Neutrophil (primary cell): Measurements from ENCODE around the gene SLC22A4.

Experiments used
- H3K27ac ChIP-seq: fragments of 200-600 bp; sonication (generic); 2 replicates; pipeline ENCODE4 v1.5.1; 2016; ENCODE audit warnings: mild to moderate bottlenecking, moderate library complexity
- H3K27me3 ChIP-seq: fragments of 200-600 bp; sonication (generic); 2 replicates; pipeline ENCODE4 v1.6.0; 2016; ENCODE audit warnings: mild to moderate bottlenecking
- H3K36me3 ChIP-seq: fragments of 200-600 bp; sonication (generic); 2 replicates; pipeline ENCODE4 v1.5.1; 2017
- H3K4me1 ChIP-seq, 2 experiments: fragments of 200-600 bp in 1 of 2; sonication (generic) in 1 of 2; 1 replicate in 1 of 2; 2 replicates in 1 of 2; pipeline versions ENCODE4 v1.5.1 to v1.6.1; 2013 to 2016; ENCODE audit warnings: low read depth in 1 of 2, low read length in 1 of 2, mild to moderate bottlenecking in 1 of 2, moderate library complexity in 1 of 2; ENCODE audit not compliant: control insufficient read depth in 1 of 2, insufficient read depth in 1 of 2
- H3K4me3 ChIP-seq, 2 experiments: fragments of 200-600 bp in 1 of 2; sonication (generic) in 1 of 2; 1 replicate in 1 of 2; 2 replicates in 1 of 2; pipeline ENCODE4 v1.5.1; 2013 to 2016; ENCODE audit warnings: low read depth in 1 of 2, low read length in 1 of 2, mild to moderate bottlenecking in 1 of 2, moderate library complexity in 1 of 2
- H3K9me3 ChIP-seq: fragments of 200-600 bp; sonication (generic); 2 replicates; pipeline ENCODE4 v1.5.1; 2016
- TF ChIP-seq, protein P1 (sequence below): fragments of 200-600 bp; sonication (generic); IDR thresholded peaks from 2 replicates; pipeline ENCODE4 v1.5.1; 2016; ENCODE audit warnings: antibody characterized with exemption

Gene SLC22A4

DNA sequence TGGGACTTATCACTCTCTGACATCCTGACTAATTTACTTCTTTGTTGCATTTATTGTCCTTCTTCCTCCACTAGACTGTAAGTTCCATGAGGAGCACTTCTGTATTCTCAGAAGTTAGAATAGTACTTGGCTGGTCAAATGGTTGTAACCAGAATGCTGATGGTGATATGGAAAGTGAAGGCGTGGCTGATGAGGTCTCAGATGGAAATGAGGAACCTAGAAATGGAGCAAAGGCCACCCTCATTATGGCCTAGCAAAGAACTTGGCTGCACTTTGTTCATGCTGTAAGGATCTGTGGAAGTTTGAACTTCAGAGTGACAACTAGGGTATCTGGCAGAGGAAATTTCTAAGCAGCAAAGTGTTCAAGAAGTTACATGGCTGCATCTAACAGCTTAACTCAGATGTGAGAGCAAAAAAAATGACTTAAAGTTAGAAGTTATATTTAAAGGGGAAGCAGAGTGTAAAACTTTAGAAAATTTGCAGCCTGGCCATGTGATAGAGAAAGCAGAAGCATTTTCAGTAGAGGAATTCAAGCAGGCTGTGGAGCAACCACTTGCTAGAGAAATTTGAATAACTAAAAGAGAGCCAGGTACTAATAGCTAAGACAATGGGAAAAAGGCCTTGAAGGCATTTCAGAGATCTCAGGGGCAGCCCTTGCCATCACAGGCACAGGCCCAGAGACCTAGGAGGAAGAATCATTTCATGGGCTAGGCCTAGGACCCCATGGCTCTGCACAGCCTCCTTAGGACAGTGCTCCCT is 60.4 kb downstream of the SLC22A4 start:
- Histone ChIP-seq H3K4me3 (no peak overlapping the region), H3K9me3 (no peaks in the 10 kb centered on the region), H3K4me1 (peaks cover 0 to 19% of the 10 kb centered on the region in 2 experiments), H3K27ac (peak overlapping the region; percentile 74), H3K36me3 (peaks cover 1% of the 10 kb centered on the region), H3K27me3 (no peaks in the 10 kb centered on the region)
- TF ChIP-seq, protein P1, sequence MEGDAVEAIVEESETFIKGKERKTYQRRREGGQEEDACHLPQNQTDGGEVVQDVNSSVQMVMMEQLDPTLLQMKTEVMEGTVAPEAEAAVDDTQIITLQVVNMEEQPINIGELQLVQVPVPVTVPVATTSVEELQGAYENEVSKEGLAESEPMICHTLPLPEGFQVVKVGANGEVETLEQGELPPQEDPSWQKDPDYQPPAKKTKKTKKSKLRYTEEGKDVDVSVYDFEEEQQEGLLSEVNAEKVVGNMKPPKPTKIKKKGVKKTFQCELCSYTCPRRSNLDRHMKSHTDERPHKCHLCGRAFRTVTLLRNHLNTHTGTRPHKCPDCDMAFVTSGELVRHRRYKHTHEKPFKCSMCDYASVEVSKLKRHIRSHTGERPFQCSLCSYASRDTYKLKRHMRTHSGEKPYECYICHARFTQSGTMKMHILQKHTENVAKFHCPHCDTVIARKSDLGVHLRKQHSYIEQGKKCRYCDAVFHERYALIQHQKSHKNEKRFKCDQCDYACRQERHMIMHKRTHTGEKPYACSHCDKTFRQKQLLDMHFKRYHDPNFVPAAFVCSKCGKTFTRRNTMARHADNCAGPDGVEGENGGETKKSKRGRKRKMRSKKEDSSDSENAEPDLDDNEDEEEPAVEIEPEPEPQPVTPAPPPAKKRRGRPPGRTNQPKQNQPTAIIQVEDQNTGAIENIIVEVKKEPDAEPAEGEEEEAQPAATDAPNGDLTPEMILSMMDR: no peak

DNA sequence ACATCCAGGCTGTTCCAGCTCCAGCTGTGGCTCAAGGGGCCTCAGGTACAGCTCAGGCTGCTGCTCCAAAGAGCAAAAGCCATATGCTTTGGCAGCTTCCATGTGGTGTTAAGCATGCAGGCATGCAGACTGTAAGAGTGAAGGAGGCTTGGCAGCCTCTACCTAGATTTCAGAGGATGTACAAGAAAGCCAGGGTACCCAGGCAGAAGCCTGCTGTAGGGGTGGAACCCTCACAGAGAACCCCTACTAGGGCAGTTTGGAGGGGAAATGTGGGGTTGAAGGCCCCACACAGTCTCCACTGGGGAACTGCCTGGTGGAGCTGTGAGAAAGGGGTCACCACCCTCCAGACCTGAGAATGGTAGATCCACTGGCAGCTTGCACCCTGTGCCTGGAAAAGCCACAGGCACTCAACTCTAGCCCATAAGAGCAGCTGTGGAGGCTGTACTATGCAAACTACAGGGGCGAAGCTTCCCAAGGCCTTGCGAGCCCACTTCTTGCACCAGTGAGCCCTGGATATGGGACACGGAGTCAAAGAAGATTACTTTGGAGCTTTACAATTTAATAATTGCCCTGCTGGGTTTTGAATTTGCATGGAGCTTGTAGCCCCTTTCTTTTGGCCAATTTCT is 61.1 kb downstream of the SLC22A4 start:
- Histone ChIP-seq H3K4me3 (no peak overlapping the region), H3K27me3 (no peaks in the 10 kb centered on the region), H3K4me1 (peaks cover 0 to 19% of the 10 kb centered on the region in 2 experiments), H3K9me3 (no peaks in the 10 kb centered on the region), H3K36me3 (no peaks in the 10 kb centered on the region), H3K27ac (peak overlapping the region; percentile 74)
- TF ChIP-seq, protein P1: no peak

GRCh38 chr5:132358775-132359174 is 64.6 kb downstream of the SLC22A4 start:
- H3K27ac ChIP-seq: no peak overlapping the region
- no peaks in the 10 kb centered on the region for H3K9me3 ChIP-seq
- TF ChIP-seq, protein P1: no peak
- H3K4me1 ChIP-seq: peaks cover 0 to 19% of the 10 kb centered on the region in 2 experiments
- H3K4me3 ChIP-seq: no peak overlapping the region
- no peaks in the 10 kb centered on the region for H3K27me3 ChIP-seq
- no peaks in the 10 kb centered on the region for H3K36me3 ChIP-seq

- TF ChIP-seq, protein P1: no peak
- H3K4me3 ChIP-seq: no peak overlapping the region
- H3K36me3 ChIP-seq: no peaks in the 10 kb centered on the region
- no peak overlapping the region for H3K27ac ChIP-seq
- peaks cover 0 to 8% of the 10 kb centered on the region in 2 experiments for H3K4me1 ChIP-seq
- H3K9me3 ChIP-seq: no peaks in the 10 kb centered on the region
- no peaks in the 10 kb centered on the region for H3K27me3 ChIP-seq
Observed at GRCh38 chr5:132362086-132362485, 67.9 kb downstream of the SLC22A4 start.

DNA sequence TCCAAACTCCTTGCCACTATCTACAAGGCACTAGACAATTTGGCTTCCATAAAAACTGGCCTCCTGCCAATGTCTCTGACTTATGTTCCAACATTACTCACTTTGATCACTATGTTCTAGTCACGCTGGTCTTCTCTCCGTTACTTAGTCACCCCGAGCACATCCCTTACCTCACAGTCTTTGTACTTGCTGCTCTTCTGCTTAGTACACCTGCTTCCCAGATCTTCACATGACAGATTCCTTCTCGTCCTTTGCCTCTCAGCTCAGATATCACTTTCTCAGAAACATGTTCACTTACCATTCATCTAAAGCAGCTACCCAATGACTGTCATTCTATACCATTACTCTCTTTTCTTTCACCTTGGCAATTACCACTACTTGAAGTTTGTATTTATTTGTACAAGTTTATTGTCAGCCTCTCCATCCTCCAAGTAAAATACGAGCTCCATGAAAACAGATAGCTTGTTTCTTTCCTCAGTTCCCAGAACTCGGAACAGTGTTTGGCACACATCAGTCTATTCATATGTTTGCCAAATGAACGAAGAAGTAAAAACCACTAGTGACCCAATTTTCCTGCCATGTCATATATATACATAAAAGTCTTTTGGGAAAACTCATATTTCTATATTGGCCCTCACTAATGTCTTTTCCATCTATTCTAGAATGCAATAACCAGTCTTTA is 69.4 kb downstream of the SLC22A4 start:
- no peaks in the 10 kb centered on the region for H3K9me3 ChIP-seq
- TF ChIP-seq, protein P1: no peak
- H3K27me3 ChIP-seq: peaks cover 4% of the 10 kb centered on the region
- no peaks in the 10 kb centered on the region for H3K36me3 ChIP-seq
- no peak overlapping the region for H3K4me3 ChIP-seq
- no peak overlapping the region for H3K27ac ChIP-seq
- peaks cover 0 to 8% of the 10 kb centered on the region in 2 experiments for H3K4me1 ChIP-seq
